NCI-H510A treated with DMSO at 0.1 percent for 48 hours (cell line): ENCODE data around the gene RUSC1.

ENCODE experiments used
- DNase-seq: peaks from one replicate; lab custom pipeline; 2025; lab: John Stamatoyannopoulos, UW

RUSC1 gene

DNA sequence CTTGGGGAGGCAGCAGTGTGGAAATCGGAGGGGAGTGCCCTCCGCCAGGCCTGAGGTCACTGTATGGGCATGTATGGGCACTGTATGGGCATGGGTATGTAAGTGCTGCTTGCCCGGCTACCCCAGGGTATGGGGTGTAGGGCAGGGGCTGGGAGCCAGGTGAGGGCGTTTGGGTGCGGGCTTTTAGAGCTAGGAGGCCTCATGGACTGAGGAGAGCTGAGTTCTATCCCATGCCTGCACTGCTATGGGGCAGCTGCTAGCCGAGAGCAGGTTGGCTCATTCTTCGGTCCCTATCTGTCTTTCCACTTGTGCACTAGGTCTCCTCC lies 24.8 kb upstream of the RUSC1 start:
- no peak for DNase-seq

GRCh38 chr1:155296661-155297060 lies 24.0 kb upstream of the RUSC1 start:
- no peak for DNase-seq

DNA sequence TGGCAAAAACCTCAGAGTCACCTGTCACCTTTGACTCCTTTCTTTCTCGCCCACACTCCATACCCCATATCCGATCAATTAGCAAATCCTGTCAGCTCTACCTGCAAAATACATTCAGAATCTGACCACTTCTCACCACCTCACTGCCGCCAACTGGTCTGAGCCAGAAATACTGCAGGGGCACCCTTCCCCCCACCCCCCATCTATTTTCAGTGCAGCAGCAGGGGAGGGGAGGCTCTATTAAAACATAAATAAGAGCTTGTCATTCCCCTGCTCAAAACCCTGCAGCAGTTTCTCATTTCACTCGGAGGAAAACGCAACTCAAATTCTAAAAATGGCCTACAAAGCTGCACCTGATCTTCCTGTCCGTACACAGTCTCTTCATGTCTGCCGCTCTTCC lies 23.3 kb upstream of the RUSC1 start:
- DNase-seq: no peak

DNA sequence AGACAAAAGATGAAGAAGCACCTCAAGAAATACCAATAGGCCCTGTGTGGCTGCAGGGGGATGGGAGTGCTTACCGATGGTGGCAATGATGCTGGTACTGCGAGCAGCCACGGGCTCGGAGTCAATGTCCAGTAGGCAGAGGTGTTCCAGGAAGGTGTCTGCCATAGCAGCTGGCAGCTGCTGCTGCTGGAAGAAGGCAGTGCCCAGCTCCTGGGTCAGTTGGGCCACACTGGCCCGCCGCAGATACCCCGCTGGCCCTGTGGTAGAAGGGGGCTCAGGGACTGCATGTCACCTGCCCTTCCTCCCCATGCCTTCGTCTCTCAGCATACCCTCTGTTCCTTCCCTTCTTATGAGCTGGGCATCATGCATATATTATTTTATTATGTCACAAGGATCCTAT lies 20.7 kb upstream of the RUSC1 start:
- DNase-seq: no peak

GRCh38 chr1:155300553-155301329 lies 20.0 kb upstream of the RUSC1 start:
- no peak for DNase-seq

- no peak for DNase-seq
These were observed 19.3 kb upstream of the RUSC1 start, which contains the start of gene PKLR for GRCh38 chr1:155301342-155301841. Gene PKLR (minus strand): TSS chr1:155301438. CDS start chr1:155301395, 43 bp downstream.

DNA sequence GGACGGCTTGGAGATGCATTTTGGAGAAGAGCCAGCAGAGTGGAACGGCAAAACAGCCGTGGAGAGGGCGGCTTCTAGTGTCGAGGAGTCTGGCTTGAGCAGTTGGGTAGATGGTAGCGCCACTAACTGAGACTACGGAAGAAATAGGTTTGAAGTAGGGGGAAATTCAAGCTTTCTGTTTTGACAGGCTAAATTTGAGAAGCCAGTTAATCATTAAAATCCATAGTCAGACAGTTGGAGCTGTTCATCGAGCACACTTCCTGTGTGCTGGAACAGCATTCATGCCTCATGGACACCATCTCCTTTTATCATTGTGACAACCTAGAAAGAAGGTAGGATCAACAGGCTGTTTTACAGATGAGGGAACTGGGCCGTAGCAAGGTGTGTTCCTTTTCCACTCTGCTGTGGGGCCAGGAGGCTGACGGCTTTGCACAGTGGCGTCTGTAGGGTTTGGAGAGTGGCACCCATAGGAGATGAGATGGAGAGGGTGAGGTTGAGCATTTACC lies 16.1 kb upstream of the RUSC1 start:
- DNase-seq: no peak

- DNase-seq: no peak
These were observed 14.8 kb upstream of the RUSC1 start for GRCh38 chr1:155305881-155306391.

DNA sequence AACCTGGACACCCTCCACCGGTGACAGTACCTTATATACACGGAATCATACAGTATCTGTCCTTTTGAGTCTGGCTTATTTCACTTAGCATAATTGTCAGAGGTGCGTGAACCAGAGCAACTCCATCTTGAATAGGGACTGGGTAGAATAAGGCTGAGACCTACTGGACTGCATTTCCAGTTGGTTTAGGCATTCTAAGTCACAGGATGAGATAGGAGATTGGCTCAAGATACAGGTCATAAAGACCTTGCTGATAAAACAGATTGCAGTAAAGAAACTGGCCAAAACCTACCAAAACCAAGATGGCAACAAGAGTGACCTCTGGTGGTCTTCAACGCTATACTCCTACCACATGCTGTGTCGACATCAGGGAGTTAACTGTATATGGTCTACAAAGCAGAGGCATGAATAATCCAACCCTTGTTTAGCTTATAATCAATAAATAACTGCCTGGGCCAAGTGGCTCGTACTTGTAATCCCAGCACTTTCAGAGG lies 13.4 kb upstream of the RUSC1 start:
- no peak for DNase-seq

DNA sequence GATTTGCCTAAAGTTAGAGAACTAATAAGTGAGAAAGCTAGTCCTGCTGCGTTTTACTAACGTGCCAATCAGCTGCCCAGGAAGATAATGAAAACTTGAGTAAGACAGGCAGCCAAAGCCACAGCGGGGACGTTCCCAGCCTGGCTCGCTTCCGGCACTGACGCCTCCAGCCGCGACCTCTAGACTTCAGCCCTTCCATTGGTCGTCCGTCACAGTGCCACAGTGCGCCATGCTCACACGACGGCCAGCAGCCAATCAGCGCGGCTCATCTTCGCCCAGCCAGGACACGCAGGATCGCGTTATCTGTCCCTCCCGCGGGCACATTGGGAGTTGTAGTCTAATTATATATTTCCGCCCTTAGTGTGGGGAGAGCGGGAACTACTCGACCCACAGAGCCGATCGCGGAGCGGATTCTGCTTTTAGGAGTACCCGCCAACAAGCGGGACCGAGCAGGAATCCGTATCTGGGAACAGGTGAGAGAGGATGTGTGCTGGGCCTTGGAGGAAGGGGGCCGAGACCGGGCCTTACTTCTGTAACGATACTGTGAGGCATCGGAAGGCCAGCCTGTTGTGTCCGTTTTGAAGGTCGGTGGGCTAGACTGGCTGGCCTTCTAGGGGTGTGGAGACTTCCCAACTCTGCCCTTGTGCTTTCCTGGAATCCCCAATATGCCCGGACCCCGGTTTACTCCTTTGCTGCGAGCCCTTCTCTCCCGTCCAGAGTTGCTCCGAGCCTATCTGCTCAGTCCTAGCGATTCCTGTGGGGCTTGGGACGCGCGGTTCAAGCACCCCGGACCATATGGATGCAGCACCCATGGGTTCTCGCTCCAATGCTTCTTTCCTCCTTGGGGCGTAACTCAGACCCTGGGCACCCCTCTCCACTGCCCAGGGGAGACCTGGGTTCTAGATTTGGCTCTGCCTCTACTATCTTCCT lies 11.9 kb upstream of the RUSC1 start, which contains the start of gene FDPS:
Gene FDPS, plus strand, starts transcription at position 374 of the 930 bp plus-strand sequence. CDS start 924 bp downstream, outside the sequence.
- DNase-seq: peak; percentile 98

DNA sequence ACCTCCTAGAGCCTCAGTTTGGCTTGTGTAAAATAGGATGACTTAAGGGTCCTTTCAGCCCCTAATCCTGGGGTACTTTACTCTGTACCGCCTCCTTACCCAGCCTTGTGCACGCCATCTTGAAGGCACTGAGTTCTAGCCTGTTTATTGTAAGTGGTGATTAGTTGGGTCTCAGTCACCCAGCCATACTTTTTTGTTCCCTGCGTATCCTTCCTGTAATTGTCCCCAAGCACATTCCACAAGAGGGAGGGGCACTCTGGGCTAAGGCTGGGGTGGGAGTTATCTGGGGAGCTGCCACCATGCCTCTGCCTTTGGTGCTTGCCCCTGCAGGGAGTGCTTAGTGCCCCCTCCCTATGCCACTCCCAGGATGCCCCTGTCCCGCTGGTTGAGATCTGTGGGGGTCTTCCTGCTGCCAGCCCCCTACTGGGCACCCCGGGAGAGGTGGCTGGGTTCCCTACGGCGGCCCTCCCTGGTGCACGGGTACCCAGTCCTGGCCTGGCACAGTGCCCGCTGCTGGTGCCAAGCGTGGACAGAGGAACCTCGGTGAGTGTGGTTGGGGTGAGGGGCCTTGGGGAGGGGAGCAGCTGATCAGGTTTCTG lies 11.2 kb upstream of the RUSC1 start:
- peak; percentile 33 for DNase-seq

- no peak for DNase-seq
These were observed 7.4 kb upstream of the RUSC1 start for GRCh38 chr1:155313261-155313660.

DNA sequence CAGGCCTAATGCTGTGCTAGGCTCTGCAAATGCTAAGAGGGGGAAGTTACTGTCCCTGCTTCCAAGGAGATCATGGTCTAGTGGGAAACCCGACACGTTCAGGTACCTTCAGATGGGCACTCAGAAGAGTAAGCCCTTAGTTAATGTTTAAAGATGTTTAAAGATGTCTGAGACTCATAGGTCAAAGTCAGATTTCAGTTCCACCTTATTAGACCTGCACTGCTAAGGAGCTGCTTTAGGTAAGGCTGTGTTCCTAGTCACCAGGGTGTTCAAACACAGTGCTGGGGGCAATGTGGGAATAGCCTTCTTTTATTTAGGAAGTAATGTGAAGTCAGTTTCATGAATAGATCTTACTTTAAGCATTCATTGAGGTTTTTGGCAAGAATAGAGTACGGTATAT lies 3.8 kb upstream of the RUSC1 start:
- DNase-seq: no peak

DNA sequence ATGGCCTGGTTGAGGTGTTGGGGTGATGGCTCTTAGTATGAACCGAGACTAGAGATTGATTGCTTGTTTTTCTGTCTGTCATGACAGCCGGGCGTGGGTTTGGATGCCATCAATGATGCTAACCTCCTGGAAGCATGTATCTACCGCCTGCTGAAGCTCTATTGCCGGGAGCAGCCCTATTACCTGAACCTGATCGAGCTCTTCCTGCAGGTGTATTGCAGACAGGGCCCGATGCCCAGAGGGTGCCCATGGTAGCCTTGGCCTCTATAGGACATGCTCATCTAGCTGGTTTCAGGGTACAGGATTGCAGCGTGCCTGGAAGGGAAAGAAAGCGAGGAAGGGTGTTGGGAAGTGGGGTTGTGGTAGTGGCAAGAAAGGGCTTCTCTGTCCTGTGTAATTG lies 2.6 kb upstream of the RUSC1 start:
- no peak for DNase-seq

DNA sequence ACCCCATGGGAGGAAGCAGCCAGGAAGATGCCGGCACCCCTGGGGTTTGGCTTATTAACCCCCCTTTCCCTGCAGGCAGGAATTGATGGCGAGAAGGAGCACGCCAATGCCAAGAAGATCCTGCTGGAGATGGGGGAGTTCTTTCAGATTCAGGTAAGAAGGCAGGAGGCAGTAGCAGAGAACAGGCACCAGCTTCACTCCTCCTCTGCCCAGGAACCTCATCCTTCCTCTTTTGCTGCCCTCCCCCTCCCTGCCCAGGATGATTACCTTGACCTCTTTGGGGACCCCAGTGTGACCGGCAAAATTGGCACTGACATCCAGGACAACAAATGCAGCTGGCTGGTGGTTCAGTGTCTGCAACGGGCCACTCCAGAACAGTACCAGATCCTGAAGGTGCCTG lies 1.2 kb upstream of the RUSC1 start:
- DNase-seq: no peak

DNA sequence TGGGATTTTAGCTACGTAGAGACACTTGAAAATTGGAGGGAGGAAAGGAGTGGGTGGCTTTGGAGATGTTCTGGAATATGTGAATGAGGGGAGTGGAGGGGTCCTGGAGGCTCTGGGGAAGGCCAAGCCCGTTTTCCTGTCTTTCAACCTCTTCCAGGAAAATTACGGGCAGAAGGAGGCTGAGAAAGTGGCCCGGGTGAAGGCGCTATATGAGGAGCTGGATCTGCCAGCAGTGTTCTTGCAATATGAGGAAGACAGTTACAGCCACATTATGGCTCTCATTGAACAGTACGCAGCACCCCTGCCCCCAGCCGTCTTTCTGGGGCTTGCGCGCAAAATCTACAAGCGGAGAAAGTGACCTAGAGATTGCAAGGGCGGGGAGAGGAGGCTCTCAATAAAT lies 442 bp upstream of the RUSC1 start:
- no peak for DNase-seq

GRCh38 chr1:155321639-155322503 lies 1.2 kb downstream of the RUSC1 start:
- DNase-seq: peak; percentile 5

- DNase-seq: no peak
These were observed 1.9 kb downstream of the RUSC1 start for GRCh38 chr1:155322571-155322952.

- peak; percentile 94 for DNase-seq
These were observed 2.4 kb downstream of the RUSC1 start for GRCh38 chr1:155322953-155323728.

GRCh38 chr1:155323729-155324036 lies 3.0 kb downstream of the RUSC1 start:
- DNase-seq: peak; percentile 81
